HCT116 (cell line): ENCODE data around the gene MYO10.

Source experiments
- CTCF ChIP-seq, 3 experiments: fragments of 200-600 bp in 1 of 3; sonication (generic) in 1 of 3; IDR thresholded peaks in 2 of 3; conservative IDR thresholded peaks in 1 of 3; 2 replicates each; pipeline ENCODE4 v1.5.1; 2012 to 2017; ENCODE audit warnings: low read depth in 2 of 3, low read length in 2 of 3, antibody characterized with exemption in 1 of 3, borderline replicate concordance in 1 of 3, control low read depth in 1 of 3, mild to moderate bottlenecking in 1 of 3, mixed read lengths in 1 of 3, mixed run types in 1 of 3, moderate library complexity in 1 of 3; ENCODE audit not compliant: insufficient read depth in 1 of 3
- ZFX ChIP-seq: fragments of 450-650 bp; IDR thresholded peaks from 2 replicates; pipeline ENCODE4 v1.6.1; 2017

GRCh38 chr5:16931334-16932110, 4.6 kb downstream of the MYO10 start:
- TF ChIP-seq CTCF (IDR thresholded peaks at IDR 0.05 in 2 of 3, conservative IDR thresholded peaks at IDR 0.05 in 1 of 3; ENCODE audit: borderline replicate concordance in 1 of 3, insufficient read depth in 1 of 3, low read depth in 2 of 3, low read length in 2 of 3): no peak
- TF ChIP-seq ZFX: no peak
